HS-5 (cell line): Measurements from ENCODE around the gene GBX1.

ENCODE experiments used
- DNase-seq: peaks from one replicate; pipeline ENCODE4 v3.0.0-alpha.2; 2012; ENCODE audit warnings: low read depth

The GBX1 gene

GRCh38 chr7:151193203-151193978 is 25.9 kb upstream of the GBX1 start:
- DNase-seq = no peak

GRCh38 chr7:151192002-151192539 is 24.6 kb upstream of the GBX1 start:
- no peak for DNase-seq

- DNase-seq = no peak
Measured at GRCh38 chr7:151191544-151191943, 24.1 kb upstream of the GBX1 start.

- DNase-seq = no peak
Measured at GRCh38 chr7:151189038-151189437, 21.5 kb upstream of the GBX1 start.

GRCh38 chr7:151188252-151188542 is 20.7 kb upstream of the GBX1 start:
- DNase-seq = no peak

DNA sequence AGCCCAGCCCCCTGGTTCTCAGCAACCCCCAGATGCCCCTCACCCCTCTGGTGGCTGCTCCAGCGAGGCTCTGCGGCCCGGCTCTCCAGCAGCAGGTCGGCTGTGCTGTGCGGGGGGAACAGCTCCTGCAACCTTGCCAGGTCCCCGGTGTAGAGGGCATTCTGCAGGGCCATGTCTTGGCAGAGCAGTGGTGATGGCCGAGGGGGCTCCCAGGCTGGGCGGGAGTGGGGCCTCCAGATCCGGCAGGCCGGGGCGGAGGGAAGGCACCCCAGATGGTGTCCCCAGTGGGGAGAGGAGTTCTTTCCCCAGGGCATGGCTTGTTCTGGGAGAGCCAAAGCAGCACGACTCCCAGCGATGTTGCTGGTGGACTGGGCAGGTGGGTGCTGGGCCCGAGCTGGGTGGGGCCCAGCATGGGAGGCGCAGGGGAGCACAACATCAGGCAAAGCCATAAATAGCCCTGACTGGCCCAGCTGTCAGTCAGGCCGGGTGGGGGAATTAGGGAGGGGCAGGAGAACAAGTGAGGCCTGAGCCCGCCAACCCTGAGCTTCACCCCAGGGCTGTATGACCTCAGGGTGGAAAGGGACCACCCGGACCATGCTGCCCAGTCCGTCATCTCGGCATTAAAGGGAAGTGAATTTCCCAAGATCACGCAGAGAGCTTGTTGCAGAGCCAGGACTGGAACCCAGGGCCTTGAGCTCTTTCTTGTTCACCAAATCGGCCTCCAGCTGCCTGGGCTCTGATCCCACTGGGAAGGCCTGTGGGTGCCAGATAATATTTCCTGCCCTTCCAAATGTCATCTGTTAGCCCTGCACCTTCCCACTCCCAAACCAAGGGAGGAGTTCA is 20.1 kb upstream of the GBX1 start:
- no peak for DNase-seq

DNA sequence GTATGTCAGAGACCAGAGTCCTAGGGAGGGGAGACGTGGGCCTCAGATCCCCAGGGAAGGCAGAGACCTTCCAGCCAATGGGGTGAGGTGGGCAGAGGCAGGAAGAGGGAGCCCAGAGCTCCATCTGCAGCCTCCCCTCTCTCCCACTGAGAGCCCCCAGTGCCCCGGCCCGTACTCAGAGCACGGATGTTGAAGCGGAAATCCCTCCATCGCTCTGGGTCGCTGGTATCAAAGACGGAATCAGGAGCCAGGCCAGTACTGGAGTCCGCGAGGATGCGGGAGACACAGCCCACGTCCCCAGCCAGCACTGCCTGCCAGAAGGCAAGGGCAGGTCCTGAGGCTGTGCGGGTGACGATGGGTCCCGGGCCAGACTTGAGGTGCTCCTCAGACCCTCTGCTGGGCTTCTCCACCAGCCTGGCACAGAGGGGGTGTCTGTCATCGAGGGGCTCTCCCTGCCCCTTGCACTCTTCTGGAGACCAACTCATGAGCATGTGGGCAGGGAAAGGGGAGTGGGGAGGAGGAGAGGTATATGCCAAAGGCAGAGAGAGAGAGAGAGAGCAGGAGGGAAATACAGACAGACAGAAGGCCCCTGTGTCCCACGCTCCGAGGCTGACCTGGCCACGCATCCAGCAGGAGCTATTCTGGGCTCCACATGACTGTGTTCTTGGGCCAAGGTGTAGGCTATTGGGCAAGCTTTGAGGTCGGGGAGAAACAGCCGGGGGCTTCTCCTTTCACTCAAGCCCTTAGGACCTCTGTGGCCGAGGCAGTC is 19.3 kb upstream of the GBX1 start, which contains the start of gene ASB10:
Gene ASB10, minus strand, starts transcription at position 611 of the 769 bp plus-strand sequence. Its CDS starts 120 bp downstream, at position 491.
- DNase-seq = no peak

- no peak for DNase-seq
Measured at GRCh38 chr7:151185762-151186639, 18.5 kb upstream of the GBX1 start.

- no peak for DNase-seq
Measured at GRCh38 chr7:151181011-151181431, 13.5 kb upstream of the GBX1 start.

GRCh38 chr7:151179946-151180345 is 12.5 kb upstream of the GBX1 start:
- no peak for DNase-seq

GRCh38 chr7:151179287-151179860 is 11.9 kb upstream of the GBX1 start:
- no peak for DNase-seq

GRCh38 chr7:151178831-151179230 is 11.3 kb upstream of the GBX1 start:
- no peak for DNase-seq

GRCh38 chr7:151178236-151178635 is 10.7 kb upstream of the GBX1 start:
- DNase-seq = no peak

- no peak for DNase-seq
Measured at GRCh38 chr7:151177310-151177709, 9.8 kb upstream of the GBX1 start.

GRCh38 chr7:151176401-151176800 is 8.9 kb upstream of the GBX1 start:
- no peak for DNase-seq

DNA sequence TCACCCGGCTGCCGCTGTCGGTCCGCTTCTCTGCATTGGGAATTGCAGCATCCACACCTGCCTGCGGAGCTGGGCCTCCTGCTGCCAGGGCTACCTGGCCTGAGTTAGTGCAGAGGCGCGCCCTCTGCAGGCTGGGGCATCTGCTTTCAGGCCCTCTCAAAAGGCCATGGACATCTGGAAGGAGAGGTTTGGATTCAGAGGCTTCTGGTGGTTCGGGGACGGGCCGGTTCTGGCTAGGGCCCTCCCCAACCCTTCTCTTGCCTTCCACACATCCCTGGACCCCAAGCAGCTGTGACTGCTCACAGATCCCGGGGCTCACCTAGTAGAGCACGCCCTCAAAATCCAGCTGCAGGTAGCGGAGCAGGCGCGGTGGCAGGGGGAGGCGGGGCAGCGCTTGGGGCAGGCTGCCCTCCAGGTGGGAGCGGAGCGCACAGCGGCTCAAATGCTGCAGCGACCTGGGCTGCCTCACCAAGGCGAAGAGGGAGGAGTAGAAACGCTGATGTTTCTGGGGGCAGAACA is 8.4 kb upstream of the GBX1 start:
- DNase-seq = no peak

DNA sequence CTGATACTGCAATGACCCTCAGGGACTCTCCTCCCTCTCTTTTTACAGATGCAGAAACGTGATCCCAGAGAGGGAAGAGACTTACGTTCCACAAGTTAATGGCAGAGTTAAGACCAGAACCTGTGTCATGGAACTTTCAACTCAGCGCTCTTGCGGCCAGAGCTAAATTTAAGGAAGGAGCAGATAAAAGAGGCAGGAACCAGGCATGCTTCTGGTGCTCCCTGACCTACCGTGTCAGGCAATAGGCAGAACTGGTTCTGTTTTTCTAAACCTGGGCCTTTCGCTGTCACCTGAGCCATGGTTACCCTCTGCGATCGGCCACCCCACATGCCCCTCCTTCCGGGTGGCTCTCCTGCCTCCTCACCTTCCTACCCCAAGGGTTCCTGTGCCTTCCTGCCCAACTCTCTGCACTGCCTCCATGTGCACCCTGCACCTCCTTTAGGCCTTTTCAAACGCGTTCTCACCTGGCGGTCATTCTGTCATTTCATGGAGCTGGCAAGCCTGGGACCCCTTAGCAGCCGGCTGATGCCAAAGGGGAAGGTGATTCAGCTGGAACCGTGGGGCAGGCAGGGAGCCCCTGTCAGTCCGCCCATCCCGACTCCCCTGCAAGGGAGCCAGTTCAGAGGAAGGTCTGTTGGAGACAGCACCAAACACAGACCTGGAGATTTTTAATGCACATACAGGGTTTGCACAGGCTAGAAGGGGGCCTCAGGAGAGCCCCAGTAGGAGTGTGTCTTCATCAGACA is 7.7 kb upstream of the GBX1 start:
- no peak for DNase-seq

DNA sequence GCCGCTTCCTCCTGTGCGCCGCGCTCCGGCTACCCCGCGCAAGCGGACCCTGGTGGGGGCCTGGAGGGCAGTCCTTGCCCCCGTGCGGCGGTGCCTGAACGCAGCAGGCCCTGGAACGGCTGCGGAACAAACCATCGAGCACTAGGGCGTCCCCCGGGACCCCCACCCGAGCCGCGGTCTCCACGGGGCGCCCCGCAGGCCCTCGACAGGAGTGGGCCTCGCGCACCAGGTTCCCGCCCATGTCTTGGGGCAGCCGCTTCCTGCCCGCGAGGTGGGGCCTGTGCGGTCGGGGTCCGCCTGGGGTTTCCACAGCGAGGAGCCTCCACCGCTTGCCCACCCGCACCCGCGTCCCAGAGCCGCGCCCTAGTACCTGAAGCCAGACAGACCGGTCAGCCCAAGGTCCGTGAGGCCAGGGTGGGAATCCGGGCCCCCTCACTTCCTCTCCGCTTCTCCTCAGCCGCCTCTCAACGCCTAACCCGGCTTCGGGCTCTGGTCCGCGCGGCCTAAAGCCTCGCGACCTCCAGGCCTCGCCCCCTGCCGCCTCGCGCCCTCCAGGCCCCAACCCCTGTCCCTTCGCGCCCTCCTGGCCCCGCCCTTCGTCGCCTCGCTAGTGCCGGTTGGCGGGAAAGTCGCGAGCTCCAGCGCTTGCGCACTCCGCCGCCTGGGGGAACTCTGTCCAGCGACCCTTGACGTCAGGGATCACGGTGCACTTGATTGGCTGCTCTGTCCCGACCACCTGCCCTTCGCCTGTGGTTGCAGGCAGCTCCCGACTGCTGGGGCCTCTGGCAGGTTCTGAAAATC is 7.0 kb upstream of the GBX1 start:
- DNase-seq = no peak
